Stimulated activated CD4-positive, alpha-beta T cell treated with anti-CD3 and anti-CD28 coated beads, Interleukin-1b, Interleukin-23, amount 100 ng/mL, for 48 hours (primary cell): ENCODE data around the gene ZNF496.

Source experiments
- DNase-seq: peaks from one replicate; pipeline ENCODE4 v3.0.0-alpha.2; 2020

The ZNF496 gene

GRCh38 chr1:247326411-247327130, 5.1 kb downstream of the ZNF496 start:
- DNase-seq: no peak

- no peak for DNase-seq
Observed at GRCh38 chr1:247324923-247325322, 6.7 kb downstream of the ZNF496 start.

- DNase-seq: no peak
Observed at GRCh38 chr1:247324204-247324787, 7.4 kb downstream of the ZNF496 start.

GRCh38 chr1:247322849-247323586, 8.6 kb downstream of the ZNF496 start:
- peak; percentile 37 for DNase-seq

GRCh38 chr1:247322442-247322841, 9.2 kb downstream of the ZNF496 start:
- DNase-seq: peak; percentile 18

DNA sequence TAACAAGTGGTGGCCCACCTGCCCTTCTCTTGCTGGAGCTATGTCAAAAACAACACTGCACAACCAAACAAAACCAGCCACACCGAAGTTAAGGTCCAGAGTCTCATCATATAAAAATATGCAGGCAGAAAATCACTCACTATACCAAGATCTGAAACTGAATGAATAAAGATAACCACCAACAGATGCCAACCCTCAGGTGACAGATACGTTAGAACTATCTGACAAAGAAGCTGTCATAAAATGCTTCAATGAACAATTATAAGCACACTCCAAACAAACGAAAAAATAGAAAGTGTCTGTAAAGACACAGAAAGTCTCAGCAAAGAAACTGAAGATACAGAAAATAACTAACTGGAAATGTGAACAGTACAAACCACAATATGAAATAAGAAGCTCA, 14.0 kb downstream of the ZNF496 start:
- DNase-seq: no peak

GRCh38 chr1:247316590-247317197, 15.0 kb downstream of the ZNF496 start:
- no peak for DNase-seq

GRCh38 chr1:247304031-247304430, 27.6 kb downstream of the ZNF496 start:
- DNase-seq: no peak

- DNase-seq: no peak
Observed at GRCh38 chr1:247303216-247303615, 28.5 kb downstream of the ZNF496 start.

DNA sequence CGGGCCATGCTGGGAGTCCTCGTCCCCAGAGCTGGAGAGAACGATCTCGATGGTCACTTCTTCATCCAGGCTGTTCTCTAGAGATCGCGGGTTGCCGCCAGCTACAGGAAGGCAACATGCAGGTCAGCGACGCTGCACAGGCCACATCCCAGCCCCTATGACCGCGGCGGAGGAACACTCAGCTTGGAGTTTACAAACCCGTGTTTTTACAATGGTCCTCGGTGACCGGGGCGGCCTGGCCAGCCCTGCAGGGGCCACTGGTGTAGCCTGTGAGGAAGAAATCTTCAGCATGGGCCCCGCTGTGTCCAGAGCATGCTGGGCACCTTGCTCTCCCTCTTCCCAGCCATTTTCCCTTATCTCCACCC, 30.5 kb downstream of the ZNF496 start:
- DNase-seq: no peak

- DNase-seq: no peak
Observed at GRCh38 chr1:247300491-247301175, 31.0 kb downstream of the ZNF496 start.

DNA sequence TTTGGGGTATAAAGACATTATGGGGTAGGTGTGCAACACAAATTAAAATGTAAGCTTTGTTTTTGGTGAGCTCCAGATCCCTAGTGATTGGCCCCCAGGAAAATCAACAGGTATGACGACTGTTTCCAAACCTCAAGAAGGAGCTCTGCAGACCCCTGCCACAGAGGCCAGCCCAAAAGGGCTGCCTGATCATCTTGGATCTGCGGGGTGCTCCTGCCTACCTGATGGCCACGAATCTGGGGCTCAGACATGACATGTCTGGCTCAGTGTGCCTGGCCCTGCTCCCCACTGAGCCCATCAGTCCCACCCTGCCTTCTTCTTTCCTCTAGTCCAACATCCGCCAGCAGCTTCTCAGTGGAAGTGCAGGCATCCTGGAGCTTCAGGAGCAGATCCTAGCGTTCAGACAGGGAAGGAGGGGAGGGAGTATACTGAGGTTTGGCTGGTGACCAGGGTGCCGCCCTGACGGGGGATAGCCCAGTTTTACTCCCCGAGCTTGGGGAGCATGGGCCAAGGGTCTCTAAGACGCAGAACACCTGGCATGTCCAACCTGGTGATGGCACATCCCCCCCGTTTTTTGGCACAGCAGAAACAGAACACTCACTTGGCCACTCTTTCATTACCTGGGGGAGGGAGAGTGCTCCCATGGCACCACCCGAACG, 31.8 kb downstream of the ZNF496 start:
- DNase-seq: no peak

- DNase-seq: no peak
Observed at GRCh38 chr1:247298701-247299100, 33.0 kb downstream of the ZNF496 start.

GRCh38 chr1:247298124-247298481, 33.6 kb downstream of the ZNF496 start:
- DNase-seq: no peak

GRCh38 chr1:247297263-247298123, 34.2 kb downstream of the ZNF496 start:
- DNase-seq: no peak

- DNase-seq: no peak
Observed at GRCh38 chr1:247296599-247297180, 35.0 kb downstream of the ZNF496 start.

DNA sequence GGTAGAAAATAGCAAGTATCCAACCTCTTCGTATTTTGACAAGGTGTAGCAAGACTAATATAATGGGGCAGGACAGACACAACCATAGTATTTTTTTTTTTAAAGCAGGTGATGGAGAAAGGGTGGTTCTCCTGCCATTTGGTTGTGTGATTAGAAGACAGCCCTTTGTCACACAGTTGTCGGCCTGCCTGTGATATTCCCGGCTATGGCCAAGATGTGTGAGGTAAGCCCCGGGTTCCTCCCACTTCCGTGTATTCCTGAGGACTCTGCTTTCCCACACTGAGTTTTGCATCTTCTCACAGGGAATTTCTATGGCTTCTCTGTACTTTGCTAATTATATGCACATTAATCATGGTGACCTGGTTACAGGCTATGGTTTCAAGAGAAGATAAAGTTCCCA, 35.9 kb downstream of the ZNF496 start:
- DNase-seq: no peak

GRCh38 chr1:247295274-247295684, 36.4 kb downstream of the ZNF496 start:
- no peak for DNase-seq

- no peak for DNase-seq
Observed at GRCh38 chr1:247294282-247294681, 37.4 kb downstream of the ZNF496 start.

- DNase-seq: no peak
Observed at GRCh38 chr1:247293047-247293446, 38.6 kb downstream of the ZNF496 start.

GRCh38 chr1:247291833-247292561, 39.7 kb downstream of the ZNF496 start:
- no peak for DNase-seq
